Activated naive CD8-positive, alpha-beta T cell treated with anti-CD3 and anti-CD28 coated beads, Interleukin-2, amount 50 U/mL, for 16 hours (primary cell): ENCODE results near the gene PKNOX1.
"Not testable (repeated sequence)": the region's sequence is repeated elsewhere in the genome, so short reads cannot be mapped to it uniquely, and the experiment has no call there.

ENCODE experiments used
- DNase-seq: peaks from one replicate; pipeline ENCODE4 v3.0.0-alpha.2; 2020; ENCODE audit warnings: low read depth, low spot score

The PKNOX1 gene

DNA sequence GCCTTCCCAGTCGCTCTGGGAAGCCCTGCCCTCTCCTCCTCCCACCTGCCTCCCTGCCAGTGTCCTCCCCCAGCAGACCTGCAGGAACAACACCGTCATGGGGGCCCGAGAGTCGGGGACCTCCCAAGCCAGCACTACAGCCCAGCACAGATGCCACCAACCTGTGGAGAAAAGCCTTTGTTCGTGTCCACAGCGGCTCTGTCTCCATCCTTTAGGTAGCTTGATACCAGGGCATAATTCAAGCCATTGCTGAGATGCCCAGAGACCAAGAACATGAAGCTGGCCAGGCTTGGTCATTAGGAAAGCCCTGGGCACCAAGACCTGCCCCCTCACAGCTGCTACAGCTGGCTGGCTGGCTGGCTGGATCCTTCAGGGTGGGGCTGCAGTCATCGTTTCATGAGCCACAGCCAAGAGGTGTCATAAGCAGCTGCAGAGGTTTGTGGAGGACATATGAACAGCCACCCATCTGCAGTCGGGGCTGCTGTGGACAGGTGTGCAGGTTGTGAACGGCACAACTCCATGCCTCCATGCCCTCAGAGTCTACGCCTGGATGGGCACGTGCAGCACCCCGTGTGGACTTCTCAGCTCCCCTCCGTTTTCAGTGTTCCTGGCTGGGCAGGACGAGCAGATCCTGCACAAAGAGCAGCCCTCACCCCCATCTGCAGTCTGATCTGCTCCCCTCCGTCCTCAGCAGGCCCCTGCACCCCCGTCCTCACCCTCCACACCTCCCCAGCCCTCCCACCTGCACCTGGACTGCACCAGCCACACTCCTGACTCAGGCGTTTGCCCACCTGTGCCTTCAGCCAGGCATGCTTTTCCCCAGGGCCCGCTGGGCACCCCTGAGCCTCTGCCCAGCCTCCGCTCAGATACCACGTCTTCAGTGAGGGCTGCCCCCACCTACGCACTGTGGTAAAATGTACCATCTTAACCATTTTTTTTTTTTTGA is 71.8 kb downstream of the PKNOX1 start:
- DNase-seq, result not testable (repeated sequence)

DNA sequence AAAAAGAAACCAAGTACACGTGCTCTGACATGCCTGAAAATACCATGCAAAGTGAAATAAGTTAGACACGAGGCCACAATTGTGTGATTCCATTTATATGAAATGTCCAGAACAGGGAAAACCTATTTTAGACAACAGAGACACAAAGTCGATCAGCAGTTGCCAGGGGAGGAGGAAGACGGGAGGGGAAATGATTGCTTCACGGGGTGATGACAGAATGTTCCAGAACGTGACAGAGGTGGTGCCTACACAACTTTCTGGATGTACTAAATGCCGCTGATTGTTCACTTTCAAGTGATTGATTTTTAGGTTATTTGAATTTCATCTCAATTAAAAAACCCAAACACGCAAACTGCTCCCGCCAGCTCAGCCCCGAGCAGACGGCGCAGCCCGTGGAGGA is 78.8 kb downstream of the PKNOX1 start:
- DNase-seq, result not testable (repeated sequence)

DNA sequence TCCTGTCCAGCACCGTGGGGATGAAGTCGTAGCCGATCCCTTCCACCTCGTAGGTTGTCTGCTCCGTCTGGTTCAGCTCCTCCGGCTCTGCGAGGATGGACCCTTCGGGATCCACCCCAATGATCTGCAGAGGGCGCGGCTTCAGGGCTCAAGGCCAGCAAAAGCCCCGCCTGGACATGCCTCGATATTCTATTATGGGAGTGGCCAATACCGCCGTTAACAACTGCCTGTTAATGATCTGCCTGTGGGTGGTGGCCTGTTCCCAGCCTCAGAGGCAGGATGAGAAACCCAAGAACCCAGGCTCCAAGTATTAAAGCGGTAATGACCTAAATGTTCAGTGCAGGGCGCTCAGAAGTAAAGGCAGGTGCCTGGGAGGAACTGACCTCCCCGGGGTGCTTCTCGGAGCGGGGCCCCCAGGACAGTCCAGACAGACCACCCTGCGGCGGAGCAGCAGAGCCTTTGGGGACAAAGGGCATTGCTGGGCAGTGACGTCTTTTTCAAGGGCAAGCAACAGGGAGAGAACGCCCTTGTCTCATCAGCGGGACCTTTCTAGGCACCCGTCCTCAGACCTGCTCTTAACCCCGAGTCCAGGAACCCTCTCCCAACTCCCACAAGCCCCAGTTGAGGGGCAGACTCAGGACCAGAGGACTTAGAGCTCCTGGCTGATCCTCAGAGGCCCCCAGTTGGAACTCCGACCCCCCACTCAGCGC is 88.7 kb downstream of the PKNOX1 start:
- DNase-seq, result not testable (repeated sequence)

DNA sequence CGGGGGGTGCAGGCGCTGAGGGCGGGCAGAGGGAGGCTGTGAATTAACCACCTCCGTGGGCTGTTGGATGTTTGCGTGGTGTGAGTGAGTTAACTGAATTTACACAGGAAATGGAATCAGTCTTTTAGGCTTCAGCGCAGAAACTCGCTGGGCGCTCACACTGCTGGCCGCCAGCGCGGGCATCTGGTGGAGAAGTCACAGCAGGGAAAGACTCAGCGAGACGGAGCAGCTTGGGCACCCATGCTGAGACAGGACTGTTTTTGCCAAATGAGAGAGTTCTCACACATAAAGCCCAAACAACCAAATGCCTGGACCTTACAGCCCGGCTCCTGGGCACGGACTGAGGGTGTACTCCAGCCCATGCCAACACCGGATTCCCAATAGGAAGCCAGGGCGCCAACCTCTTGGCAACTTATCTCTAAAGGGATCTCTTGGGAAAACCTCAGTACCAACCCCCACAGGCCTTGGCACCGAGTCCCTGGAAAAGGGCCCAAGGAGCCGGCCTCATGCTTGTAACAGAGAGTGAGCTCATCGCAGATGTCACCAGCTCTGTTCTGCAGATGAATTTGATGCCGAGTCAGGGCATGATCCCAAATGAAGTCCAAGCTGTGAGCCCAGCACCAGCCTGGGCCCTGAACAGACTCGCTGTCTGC is 90.0 kb downstream of the PKNOX1 start:
- not testable (repeated sequence) for DNase-seq

DNA sequence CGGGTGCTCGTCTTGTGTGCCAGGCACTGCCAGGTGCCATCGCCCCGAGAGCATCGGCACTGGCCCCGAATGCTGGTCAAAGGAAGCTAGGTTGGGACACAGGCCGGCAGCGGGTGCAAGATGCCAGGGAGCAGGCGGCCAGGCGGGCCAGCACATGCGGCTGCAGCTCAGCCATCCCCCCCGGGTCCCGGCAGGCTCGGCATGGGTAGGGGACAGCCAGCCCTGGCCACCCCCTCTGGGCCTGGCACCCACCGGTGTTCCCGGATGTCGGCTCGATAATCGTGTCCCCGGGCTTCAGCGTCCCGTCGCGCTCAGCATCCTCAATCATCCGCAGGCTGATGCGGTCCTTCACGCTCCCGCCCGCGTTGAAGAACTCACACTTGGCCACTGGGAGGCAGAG is 91.6 kb downstream of the PKNOX1 start:
- not testable (repeated sequence) for DNase-seq

DNA sequence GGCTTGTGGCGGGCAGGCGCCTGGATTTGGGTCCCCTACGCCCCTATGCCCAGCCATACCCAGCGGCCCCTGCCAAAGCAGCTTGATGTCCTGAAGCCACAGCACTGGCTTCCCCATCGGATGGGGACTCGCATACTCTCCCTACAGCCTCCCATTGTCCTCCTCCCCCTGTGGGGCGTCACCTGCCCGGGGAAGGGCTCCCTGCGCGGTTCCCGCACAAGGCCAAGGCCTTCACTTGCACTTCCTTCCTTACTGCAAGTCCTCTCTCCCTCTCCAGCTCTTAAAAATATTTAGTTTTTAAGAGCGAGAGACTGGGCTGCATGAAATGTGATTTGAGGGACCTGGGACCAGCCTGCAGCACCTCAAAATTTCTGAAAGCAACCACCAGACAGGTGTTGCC is 92.3 kb downstream of the PKNOX1 start:
- not testable (repeated sequence) for DNase-seq

DNA sequence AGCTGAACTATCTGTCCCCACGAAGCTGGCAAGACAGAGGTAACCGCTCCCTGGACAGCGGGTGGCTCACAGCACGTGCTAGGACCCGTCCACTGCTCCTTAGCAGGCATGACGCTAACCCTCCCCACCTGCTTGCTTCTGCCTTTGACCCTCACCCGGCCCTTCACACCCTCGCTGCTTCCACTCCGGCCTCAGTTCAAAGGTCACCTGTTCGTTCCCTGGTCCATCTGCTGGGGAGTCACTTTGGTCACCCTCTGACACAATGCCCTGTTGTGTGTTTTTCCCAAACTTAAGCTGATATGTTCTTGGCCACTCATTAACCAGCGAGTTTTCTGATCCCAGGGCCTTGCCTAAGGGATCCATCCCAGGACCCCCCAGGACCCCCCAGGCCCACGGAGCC is 93.7 kb downstream of the PKNOX1 start:
- DNase-seq, result not testable (repeated sequence)

DNA sequence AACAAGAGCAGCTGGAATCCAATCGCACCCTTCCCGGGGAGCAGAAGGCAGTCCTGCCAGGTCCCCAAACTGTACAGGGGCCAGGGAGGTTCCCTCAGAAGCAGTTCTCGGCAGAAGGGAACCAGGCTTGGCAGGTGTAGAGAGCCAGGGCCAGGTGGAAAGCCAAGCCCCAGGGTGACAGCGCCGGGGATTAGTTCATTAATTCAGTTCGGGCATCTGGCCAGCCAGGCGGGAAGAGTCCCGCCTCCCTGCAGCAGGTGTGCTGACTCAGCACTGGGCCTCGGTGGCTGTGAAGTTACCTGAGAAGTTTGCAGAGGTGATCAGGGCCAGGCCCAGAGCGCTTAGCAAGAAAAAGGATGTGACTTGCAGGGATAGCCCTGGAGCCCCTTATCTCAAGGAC is 95.3 kb downstream of the PKNOX1 start:
- DNase-seq, result not testable (repeated sequence)

DNA sequence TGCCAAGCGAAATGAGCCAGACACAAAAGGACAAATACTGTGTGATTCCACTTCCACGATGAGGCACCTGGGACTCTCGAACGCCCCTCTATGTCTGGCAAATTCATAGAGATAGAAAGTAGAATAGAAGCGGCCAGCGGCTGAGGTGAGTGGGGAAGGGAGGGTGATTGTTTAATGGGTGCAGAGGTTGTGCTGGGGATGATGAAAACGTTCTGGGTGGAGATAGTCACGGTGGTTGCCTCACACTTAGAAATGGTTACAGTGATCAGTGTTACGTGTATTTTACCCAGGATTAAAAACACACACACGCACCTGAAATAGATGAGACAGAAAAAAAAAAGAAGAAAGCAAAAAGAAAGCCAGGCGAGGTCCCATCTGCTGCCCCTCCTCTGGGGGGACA is 98.4 kb downstream of the PKNOX1 start:
- DNase-seq, result not testable (repeated sequence)

DNA sequence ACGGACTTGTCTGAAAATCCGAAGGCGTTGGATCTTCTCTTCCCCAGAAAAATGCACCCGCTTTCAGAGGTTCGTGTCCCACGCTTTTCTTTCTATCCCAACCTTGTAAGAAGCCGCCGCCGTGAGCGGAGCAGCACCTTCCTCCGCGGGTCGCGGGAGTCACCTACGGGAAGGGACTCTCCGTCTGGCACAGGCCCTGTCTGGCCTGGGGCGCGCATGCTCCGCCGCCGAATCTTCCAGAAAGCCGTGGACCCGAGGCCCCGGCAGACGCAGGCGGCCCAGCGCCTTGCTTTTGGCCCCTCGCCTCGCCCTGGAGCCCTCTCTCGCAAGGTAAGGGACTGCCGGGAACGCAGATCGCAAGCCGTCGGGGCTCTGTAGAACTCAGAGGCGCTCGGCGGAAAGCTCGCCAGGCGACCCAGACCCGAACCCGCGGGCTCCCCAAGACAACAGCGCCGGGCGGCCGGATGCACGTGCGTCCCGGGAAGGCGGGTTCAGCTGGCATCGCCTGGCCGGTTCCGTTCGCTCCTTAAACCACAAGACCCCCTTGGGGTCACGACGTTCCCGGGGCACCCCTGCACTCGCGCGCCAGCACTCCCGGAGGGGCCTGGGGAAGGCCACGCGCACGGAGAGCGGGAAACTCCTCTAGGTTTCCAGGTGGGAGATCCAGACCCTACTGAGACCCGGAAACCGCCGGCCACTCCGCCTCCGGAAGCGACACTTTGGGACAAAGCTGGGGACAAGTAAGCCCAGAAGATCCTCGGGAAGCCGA is 100.2 kb downstream of the PKNOX1 start:
- not testable (repeated sequence) for DNase-seq

DNA sequence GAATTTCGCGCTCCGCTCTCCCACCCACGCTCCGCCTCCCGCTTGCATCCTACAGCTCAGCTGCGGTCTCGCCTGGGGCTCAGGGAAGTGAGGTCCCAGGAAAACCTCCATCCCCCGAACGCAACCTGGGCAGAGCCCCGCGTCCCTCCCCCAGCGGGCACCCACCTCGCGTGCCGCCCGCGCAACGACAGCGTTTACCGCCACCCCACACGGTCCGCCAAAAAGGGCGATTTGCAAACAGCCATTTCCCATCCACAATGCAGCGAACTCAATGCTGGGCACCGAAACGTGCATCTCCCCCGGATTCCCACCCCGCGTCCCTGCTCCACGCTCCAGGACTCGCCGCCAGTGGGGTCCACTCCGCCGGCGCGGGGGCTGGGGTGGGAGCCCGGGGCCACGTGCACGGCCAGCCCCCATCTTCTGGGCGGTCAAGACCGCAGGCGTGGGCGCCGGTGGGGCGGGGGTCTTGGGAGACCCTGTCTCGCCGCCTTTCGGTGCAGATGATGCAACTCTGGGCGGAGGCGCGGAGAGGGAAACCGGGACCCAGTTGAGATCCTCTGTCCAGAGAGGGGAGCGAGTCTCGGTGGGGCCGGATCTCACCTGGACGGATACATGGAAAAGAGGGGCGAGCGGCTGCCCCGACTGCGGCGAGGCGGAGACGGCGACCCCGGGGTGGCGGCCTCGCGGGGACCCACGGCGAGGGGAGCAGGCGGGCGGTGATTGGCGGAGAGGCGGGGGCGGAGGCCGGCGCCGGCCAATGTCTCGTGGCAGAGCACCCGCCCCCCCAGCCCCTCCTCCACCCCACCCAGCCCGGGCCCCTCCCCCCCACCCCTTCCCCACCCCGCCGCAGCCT is 101.0 kb downstream of the PKNOX1 start, which contains the start of gene CBS:
CBS (minus strand) TSS at position 666 of the 853 bp plus-strand sequence. CDS start 3,642 bp downstream, outside the sequence.
- DNase-seq, result not testable (repeated sequence)

DNA sequence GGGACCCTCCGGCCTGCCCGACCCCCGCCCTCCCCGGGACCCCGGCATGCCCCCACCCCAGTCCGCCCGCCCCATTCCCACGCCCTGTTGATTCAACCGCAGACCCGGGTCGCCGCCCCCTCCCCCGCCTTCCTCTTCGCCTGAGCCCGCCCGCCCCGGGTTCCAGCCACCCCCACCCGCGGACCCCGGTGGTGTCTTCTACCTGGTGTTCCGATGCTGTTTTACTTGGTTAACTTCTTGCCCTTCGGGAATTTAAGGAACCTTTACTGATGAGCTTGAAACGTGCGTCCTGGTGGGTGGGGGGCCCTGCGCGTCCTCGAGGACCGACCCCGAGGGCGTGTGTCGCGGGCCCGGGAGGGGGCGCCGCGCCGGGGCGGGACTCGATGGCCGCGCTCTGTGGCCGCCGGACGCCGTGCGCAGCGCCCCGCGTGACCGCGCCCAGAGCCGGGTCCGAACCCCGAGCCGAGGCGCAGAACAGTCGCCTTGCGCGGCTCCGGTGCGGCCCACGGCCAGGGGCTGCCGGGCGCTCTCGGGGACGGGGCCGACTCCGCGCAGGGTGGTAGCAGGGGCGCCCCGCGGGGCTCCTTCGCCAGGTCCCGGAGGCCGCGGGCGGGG is 101.8 kb downstream of the PKNOX1 start:
- not testable (repeated sequence) for DNase-seq

DNA sequence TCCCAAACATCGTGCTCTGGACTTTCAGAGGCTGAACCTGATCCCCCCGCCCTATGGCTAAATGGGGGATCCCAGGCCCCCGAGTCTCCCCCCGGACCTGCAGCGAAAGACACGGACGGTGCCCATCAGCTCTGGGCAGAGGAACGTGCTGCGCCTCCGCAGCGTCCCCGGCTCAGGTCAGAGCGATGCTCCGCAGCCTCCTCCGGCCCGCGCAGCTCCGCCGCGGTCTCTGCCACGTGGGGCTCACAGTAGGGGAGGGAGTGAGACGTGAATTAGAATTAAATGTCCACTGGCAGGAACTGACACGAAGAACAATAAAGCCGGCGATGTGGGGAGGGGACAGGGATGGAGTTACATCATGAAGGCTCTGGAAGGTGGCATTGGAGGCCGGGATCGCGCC is 102.3 kb downstream of the PKNOX1 start:
- not testable (repeated sequence) for DNase-seq

DNA sequence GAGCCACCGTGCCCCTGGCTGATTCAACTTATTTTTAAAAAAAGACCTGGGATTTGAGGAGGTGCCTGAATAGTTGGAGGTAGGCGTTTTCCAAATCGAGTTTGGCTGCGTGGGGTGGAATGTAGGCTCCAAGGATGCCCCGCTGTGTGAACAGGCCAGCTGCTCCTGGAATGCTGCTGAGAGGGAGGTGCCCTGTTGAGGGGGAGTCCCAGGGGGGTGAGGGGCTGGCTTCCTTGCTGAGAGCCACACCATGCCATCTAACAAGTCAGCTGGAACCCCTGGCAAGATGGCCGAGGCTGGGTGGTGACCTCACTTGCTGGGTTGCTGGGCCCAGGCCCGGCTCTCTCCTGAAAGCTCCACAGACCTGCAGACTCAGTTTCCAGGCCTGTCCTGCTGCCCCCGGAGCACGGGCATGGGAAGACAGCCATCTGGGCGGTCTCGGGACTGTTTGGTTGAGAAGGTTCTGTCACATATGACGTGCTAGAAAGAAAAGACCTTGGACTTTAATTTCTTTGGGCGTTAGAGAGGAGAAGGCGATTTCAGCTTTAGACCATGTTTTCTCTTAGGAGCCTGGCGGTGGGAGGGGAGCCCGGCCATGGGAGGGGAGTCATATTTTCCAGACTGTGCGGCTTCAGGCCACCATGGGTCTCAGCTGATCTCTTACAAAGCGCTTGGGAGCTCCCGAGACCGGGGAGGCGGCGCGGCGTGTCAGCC is 108.4 kb downstream of the PKNOX1 start:
- not testable (repeated sequence) for DNase-seq
